ENCODE results near the gene PTOV1. TPM values are rescaled to one million over a fixed set of nuclear protein-coding genes. Genes with fewer than 3 reads are reported as not detected.

The PTOV1 gene
- total and polyA plus RNA-seq, 2 of the 13 experiments (the other 11 are each of a cell fraction or from before 2014, with no cell fraction given), result 63.5 to 68.5 TPM

GRCh38 chr19:49895566-49896297 lies 44.8 kb downstream of the PTOV1 start:
- intact Hi-C loops (cut with micrococcal nuclease; ENCODE audit: unreplicated experiment), result no loop called here
- WGBS (ENCODE audit: low lambda C conversion rate), result 34% methylated on average over 8 of the region's 17 CpGs
- CTCF ChIA-PET (ENCODE audit: low intra/inter-chr PET ratio, low total read pairs), result no interaction called here
- H3K4me2 ChIP-seq (ENCODE audit: low read depth, low read length), result no peak overlapping the region
- DNase-seq (ENCODE audit: low spot score), result no peak
- POLR2A ChIA-PET, result no interaction called here
- ATAC-seq, result no peak; the same call in 2 of the 3 replicates
- no peaks in the 10 kb centered on the region for H4K20me1 ChIP-seq (ENCODE audit: insufficient read depth, low read length)
- H3K4me3 ChIP-seq (replicated peaks in 1 of 3; ENCODE audit: insufficient read depth in 1 of 3, low read depth in 2 of 3, low read length in 3 of 3), result no peak overlapping the region
- peaks cover 9 to 17% of the 10 kb centered on the region in 2 experiments; a peak in 4 of 5 replicates for H3K27me3 ChIP-seq (ENCODE audit: control insufficient read depth in 1 of 2, insufficient read depth in 2 of 2, low read length in 2 of 2)
- TF ChIP-seq KDM2A (CRISPR knock-in tag; IDR thresholded peaks at IDR 0.05; ENCODE audit: borderline replicate concordance, low read depth) (no peak), ZNF10 (CRISPR knock-in tag; IDR thresholded peaks at IDR 0.05; ENCODE audit: borderline replicate concordance, low read depth) (no peak), ZNF543 (CRISPR knock-in tag; IDR thresholded peaks at IDR 0.05) (no peak)
- in situ Hi-C loops (cut with HindIII; ENCODE audit: extremely low pct_ligation_motif_present, low pct_unique_long_range_greater_than_20kb), result no loop called here
- no peaks in the 10 kb centered on the region for H3K9me3 ChIP-seq (ENCODE audit: low read length)
- H3K4me1 ChIP-seq (ENCODE audit: insufficient read depth, low read length), result peaks cover 18% of the 10 kb centered on the region
- H3K36me3 ChIP-seq (replicated peaks in 1 of 2; ENCODE audit: control insufficient read depth in 1 of 2, insufficient read depth in 2 of 2, low read length in 2 of 2), result no peaks in the 10 kb centered on the region
- H3K27ac ChIP-seq (ENCODE audit: extremely low read length, insufficient read depth, low read length), result no peak overlapping the region
- H3K79me2 ChIP-seq (ENCODE audit: insufficient read depth, low read length), result no peaks in the 10 kb centered on the region
- BruUV-seq (replicated peaks), result no TSS peak
- H3K9ac ChIP-seq (ENCODE audit: insufficient read depth, low read depth, low read length), result no peak overlapping the region
- H2AFZ ChIP-seq (ENCODE audit: low read length), result no peak overlapping the region
- FAIRE-seq, result no peak

- intact Hi-C loops (cut with micrococcal nuclease; ENCODE audit: unreplicated experiment), result no loop called here
- in situ Hi-C loops (cut with HindIII; ENCODE audit: extremely low pct_ligation_motif_present, low pct_unique_long_range_greater_than_20kb), result no loop called here
- ATAC-seq (no peak), FAIRE-seq (no peak), DNase-seq (ENCODE audit: low spot score) (no peak)
- BruUV-seq (replicated peaks), result no TSS peak
- Histone ChIP-seq H3K79me2 (ENCODE audit: insufficient read depth, low read length) (no peaks in the 10 kb centered on the region), H4K20me1 (ENCODE audit: insufficient read depth, low read length) (no peaks in the 10 kb centered on the region), H3K9me3 (ENCODE audit: low read length) (no peaks in the 10 kb centered on the region), H3K9ac (ENCODE audit: insufficient read depth, low read depth, low read length) (no peak within 1 kb of the TSS), H3K27me3 (ENCODE audit: control insufficient read depth in 1 of 2, insufficient read depth in 2 of 2, low read length in 2 of 2) (peaks cover 9 to 17% of the 10 kb centered on the region in 2 experiments; a peak in 4 of 5 replicates), H3K4me1 (ENCODE audit: insufficient read depth, low read length) (peaks cover 18% of the 10 kb centered on the region), H3K27ac (ENCODE audit: extremely low read length, insufficient read depth, low read length) (no peak within 1 kb of the TSS), H3K4me3 (replicated peaks in 1 of 3; ENCODE audit: insufficient read depth in 1 of 3, low read depth in 2 of 3, low read length in 3 of 3) (peak within 1 kb of the TSS in 1 of 3 experiments; percentile 10; a peak in 1 of 6 replicates), H3K4me2 (ENCODE audit: low read depth, low read length) (peak within 1 kb of the TSS; percentile 10; the same call in 1 of the 2 replicates), H3K36me3 (replicated peaks in 1 of 2; ENCODE audit: control insufficient read depth in 1 of 2, insufficient read depth in 2 of 2, low read length in 2 of 2) (no peaks in the 10 kb centered on the region), H2AFZ (ENCODE audit: low read length) (no peak within 1 kb of the TSS)
- WGBS (ENCODE audit: low lambda C conversion rate), result 38% methylated on average over 17 of the region's 20 CpGs
- POLR2A ChIA-PET, result no interaction called here
- CTCF ChIA-PET (ENCODE audit: low intra/inter-chr PET ratio, low total read pairs), result no interaction called here
- TF ChIP-seq GPBP1L1 (CRISPR knock-in tag; IDR thresholded peaks at IDR 0.05) (no peak), CREB1 (IDR thresholded peaks at IDR 0.05) (0 out of 2 replicates have a peak, but pooled peaks have one; percentile 8), CREB1 (CRISPR knock-in tag; IDR thresholded peaks at IDR 0.05) (no peak)
These were observed 46.1 kb downstream of the PTOV1 start, which contains the start of gene IL4I1 for GRCh38 chr19:49896863-49897621. IL4I1 (minus strand) TSS chr19:49896887; CDS start chr19:49896160, 727 bp downstream.

Measured in HepG2 (cell line).